ENCODE results near the gene PRSS33.

The PRSS33 gene

GRCh38 chr16:2739625-2740430 is 47.5 kb downstream of the PRSS33 start:
- no peak for DNase-seq (ENCODE audit: low read depth)

- no peak for DNase-seq (ENCODE audit: low read depth)
Observed at GRCh38 chr16:2738615-2739014, 48.7 kb downstream of the PRSS33 start.

GRCh38 chr16:2737895-2738418 is 49.4 kb downstream of the PRSS33 start:
- no peak for DNase-seq (ENCODE audit: low read depth)

GRCh38 chr16:2737238-2737605 is 50.1 kb downstream of the PRSS33 start:
- DNase-seq (ENCODE audit: low read depth), result no peak

- no peak for DNase-seq (ENCODE audit: low read depth)
Observed at GRCh38 chr16:2736476-2737237, 50.7 kb downstream of the PRSS33 start.

GRCh38 chr16:2734844-2735515 is 52.4 kb downstream of the PRSS33 start:
- no peak for DNase-seq (ENCODE audit: low read depth)
